SK-N-SH (cell line): ENCODE data around the gene TMSB10. TPM values are rescaled to one million over a fixed set of nuclear protein-coding genes. Genes with fewer than 3 reads are reported as not detected.

Experiments used
- CTCF ChIA-PET: fragments of 300-600, 350-600 bp; formaldehyde crosslinking; extraction: SDS; loops from one replicate; lab custom pipeline; 2021; lab: Yijun Ruan, JAX
- POLR2A ChIA-PET: fragments of 350-600 bp; sonication (Branson Sonifier 250); formaldehyde crosslinking; extraction: SDS; loops from one replicate; lab custom pipeline; 2020; ENCODE audit warnings: antibody characterized with exemption, inconsistent platforms; lab: Yijun Ruan, JAX
- DNase-seq: peaks from one replicate; pipeline ENCODE4 v3.0.0; 2012
- H2AFZ ChIP-seq: fragments of 200-600 bp; sonication (generic); 2 replicates; pipeline ENCODE4 v1.8.1; 2016; ENCODE audit warnings: antibody characterized with exemption, mild to moderate bottlenecking, low read depth
- H3F3A ChIP-seq: fragments of 200-600 bp; sonication (generic); replicated peaks from 2 replicates; pipeline ENCODE3; 2016; ENCODE audit warnings: antibody characterized with exemption, mild to moderate bottlenecking; ENCODE audit not compliant: insufficient read depth
- H3K27ac ChIP-seq, 2 experiments: fragments of 200-500 bp in 1 of 2; fragments of 200-600 bp in 1 of 2; sonication (Bioruptor generic) in 1 of 2; sonication (generic), shearing (Covaris generic) in 1 of 2; 2 replicates each; pipeline versions ENCODE4 v1.5.1 to v1.6.1; 2014 to 2016; ENCODE audit warnings: low read depth in 2 of 2, inconsistent platforms in 1 of 2, low read length in 1 of 2, mild to moderate bottlenecking in 1 of 2, mixed read lengths in 1 of 2
- H3K27me3 ChIP-seq: fragments of 200-600 bp; sonication (generic), shearing (Covaris generic); 2 replicates; pipeline ENCODE4 v1.6.1; 2016; ENCODE audit warnings: mixed run types; ENCODE audit not compliant: insufficient read depth
- H3K36me3 ChIP-seq, 2 experiments: fragments of 200-500 bp in 1 of 2; fragments of 200-600 bp in 1 of 2; sonication (Bioruptor generic) in 1 of 2; sonication (generic) in 1 of 2; replicated peaks in 1 of 2; 2 replicates each; pipeline versions ENCODE3 to v1.5.1; 2014 to 2016; ENCODE audit warnings: low read length in 1 of 2, mild to moderate bottlenecking in 1 of 2; ENCODE audit not compliant: insufficient read depth in 2 of 2, control insufficient read depth in 1 of 2
- H3K4me1 ChIP-seq, 2 experiments: fragments of 200-500 bp in 1 of 2; fragments of 200-600 bp in 1 of 2; sonication (Bioruptor generic) in 1 of 2; sonication (generic), shearing (Covaris generic) in 1 of 2; 2 replicates each; pipeline versions ENCODE4 v1.5.1 to v1.6.1; 2014 to 2016; ENCODE audit warnings: low read depth in 1 of 2, low read length in 1 of 2, mixed run types in 1 of 2; ENCODE audit not compliant: insufficient read depth in 2 of 2, control insufficient read depth in 1 of 2
- H3K4me2 ChIP-seq: fragments of 200-600 bp; sonication (generic), shearing (Covaris generic); 2 replicates; pipeline ENCODE4 v1.6.1; 2017; ENCODE audit warnings: mixed run types
- H3K4me3 ChIP-seq, 2 experiments: fragments of 200-500 bp in 1 of 2; fragments of 200-600 bp in 1 of 2; sonication (Bioruptor generic) in 1 of 2; sonication (generic), shearing (Covaris generic) in 1 of 2; 2 replicates each; pipeline versions ENCODE4 v1.5.1 to v1.8.1; 2014 to 2016; ENCODE audit warnings: low read depth in 2 of 2, inconsistent platforms in 1 of 2, low read length in 1 of 2, mild to moderate bottlenecking in 1 of 2, mixed read lengths in 1 of 2, moderate library complexity in 1 of 2
- H3K79me2 ChIP-seq: fragments of 200-600 bp; sonication (generic); 2 replicates; pipeline ENCODE4 v1.8.1; 2017; ENCODE audit warnings: mild to moderate bottlenecking; ENCODE audit not compliant: insufficient read depth
- H3K9ac ChIP-seq: fragments of 200-600 bp; sonication (generic); 2 replicates; pipeline ENCODE4 v1.6.1; 2017; ENCODE audit warnings: mixed run types
- H3K9me2 ChIP-seq: fragments of 200-600 bp; sonication (generic); 2 replicates; pipeline ENCODE4 v1.6.1; 2017; ENCODE audit warnings: mixed run types
- H3K9me3 ChIP-seq: fragments of 200-600 bp; sonication (generic); 2 replicates; pipeline ENCODE4 v1.6.1; 2017; ENCODE audit warnings: mixed run types, mild to moderate bottlenecking, moderate library complexity
- H4K20me1 ChIP-seq: fragments of 200-600 bp; sonication (generic); 2 replicates; pipeline ENCODE4 v1.6.1; 2017; ENCODE audit warnings: mild to moderate bottlenecking, mixed run types; ENCODE audit not compliant: insufficient read depth
- ELF1 ChIP-seq: IDR thresholded peaks from 2 replicates; pipeline ENCODE4 v1.4.0; 2012
- FOXJ3 ChIP-seq: sonication (generic); formaldehyde crosslinking; IDR thresholded peaks from 2 replicates; pipeline ENCODE4 v1.5.1; 2020; ENCODE audit warnings: mild to moderate bottlenecking, missing genetic modification reagents
- GABPA ChIP-seq: IDR thresholded peaks from 2 replicates; pipeline ENCODE4 v1.4.0; 2012; ENCODE audit warnings: low read depth, mild to moderate bottlenecking
- GATA2 ChIP-seq: sonication (generic); formaldehyde crosslinking; IDR thresholded peaks from 2 replicates; pipeline ENCODE4 v1.5.0; 2020; ENCODE audit warnings: mild to moderate bottlenecking, missing genetic modification reagents
- IRF3 ChIP-seq: fragments of 150-350 bp; IDR thresholded peaks from 2 replicates; pipeline ENCODE4 v1.6.1; 2016; ENCODE audit warnings: mild to moderate bottlenecking, low read depth, low read length
- NFIC ChIP-seq: IDR thresholded peaks from 2 replicates; pipeline ENCODE4 v1.4.0; 2012; ENCODE audit warnings: borderline replicate concordance
- PBX3 ChIP-seq: IDR thresholded peaks from 2 replicates; pipeline ENCODE4; 2012
- POLR2AphosphoS5 ChIP-seq: IDR thresholded peaks from 2 replicates; pipeline ENCODE4 v1.6.1; 2012; ENCODE audit warnings: low read depth, low read length
- RCOR1 ChIP-seq: fragments of 150-350 bp; IDR thresholded peaks from 2 replicates; pipeline ENCODE4 v1.6.1; 2017; ENCODE audit warnings: antibody characterized with exemption, low read length
- RFX5 ChIP-seq: IDR thresholded peaks from 2 replicates; pipeline ENCODE4 v1.6.1; 2012; ENCODE audit warnings: mild to moderate bottlenecking, improper control_type of control experiment, low read length
- SIN3A ChIP-seq: IDR thresholded peaks from 2 replicates; pipeline ENCODE4 v1.6.1; 2012; ENCODE audit warnings: low read depth, mild to moderate bottlenecking, low read length, moderate library complexity, borderline replicate concordance
- TCF12 ChIP-seq: IDR thresholded peaks from 2 replicates; pipeline ENCODE4 v1.4.0; 2012
- TEAD4 ChIP-seq: IDR thresholded peaks from 2 replicates; pipeline ENCODE4 v1.4.0; 2012; ENCODE audit warnings: mild to moderate bottlenecking, borderline replicate concordance; ENCODE audit not compliant: insufficient read depth
- USF1 ChIP-seq: IDR thresholded peaks from 2 replicates; pipeline ENCODE4 v1.4.0; 2012; ENCODE audit warnings: low read depth, borderline replicate concordance
- USF2 ChIP-seq: fragments of 150-350 bp; IDR thresholded peaks from 2 replicates; pipeline ENCODE4 v1.6.1; 2017; ENCODE audit warnings: antibody characterized with exemption, low read length, low read depth, borderline replicate concordance
- ZBTB33 ChIP-seq: IDR thresholded peaks from 2 replicates; pipeline ENCODE4 v1.4.0; 2012; ENCODE audit warnings: low read depth, borderline replicate concordance
- WGBS: methylation state at CpG from one replicate; pipeline ENCODE4 v1.1.6; 2017; ENCODE audit warnings: low lambda C conversion rate; 5-methylcytosine and 5-hydroxymethylcytosine counted together
- polyA plus RNA-seq, 3 experiments: library from polyadenylated mRNA; depleted of rRNA; stranded (reverse); fragments of >200 nt; gene quantifications; 2 replicates each; pipeline ENCODE4 v1.2.3, GENCODE V29; 2012
- TF ChIP-seq, protein P1 (sequence below): IDR thresholded peaks from 2 replicates; pipeline ENCODE4 v1.6.1; 2012; ENCODE audit warnings: mild to moderate bottlenecking, low read depth, low read length, moderate library complexity

The TMSB10 gene
- polyA plus RNA-seq, 1 of the 3 experiments (the other 2 are of a cell fraction): 7,920 TPM

DNA sequence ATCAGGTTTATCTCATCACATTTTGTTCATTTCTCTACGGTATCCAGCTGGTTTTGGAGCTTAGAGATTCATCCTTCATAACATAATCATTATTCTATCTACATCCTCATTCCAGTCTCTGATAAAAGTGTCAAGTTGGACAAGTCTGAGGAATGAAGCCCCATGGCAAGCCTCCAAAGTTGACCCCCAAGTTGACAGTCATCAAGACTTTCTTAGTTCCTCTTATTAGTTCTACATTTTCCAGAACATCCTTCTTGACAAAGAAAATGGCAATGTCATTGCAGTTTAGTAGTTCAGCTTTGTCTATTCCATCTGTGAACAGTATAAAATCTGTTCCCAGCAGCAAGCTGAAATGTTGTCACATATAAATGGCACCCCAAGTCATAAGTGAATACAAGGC, 4.5 kb upstream of the TMSB10 start:
- 94% methylated on average over 1 of the region's 1 CpG for WGBS
- H3K4me2 ChIP-seq: no peak overlapping the region
- H3K79me2 ChIP-seq: peaks cover 6% of the 10 kb centered on the region
- no peak for DNase-seq
- no peaks in the 10 kb centered on the region for H3K27me3 ChIP-seq
- ChIA-PET POLR2A (no interaction called here), CTCF (interaction anchor here (1.5 to 2.3 kb wide), 2 partner anchors 19 to 25 kb away, joined by 4 to 13 read pairs; no protein-coding TSS in a partner anchor)
- no peak for TF ChIP-seq RFX5
- no peak for TF ChIP-seq SIN3A
- no peak for TF ChIP-seq RCOR1
- no peak for TF ChIP-seq ELF1
- no peak for TF ChIP-seq PBX3
- TF ChIP-seq ZBTB33: no peak
- no peak for TF ChIP-seq POLR2AphosphoS5
- no peak for TF ChIP-seq TEAD4
- TF ChIP-seq, all 33 proteins: peak for 0
- peaks cover 0 to 30% of the 10 kb centered on the region in 2 experiments; a peak in 3 of 4 replicates for H3K4me1 ChIP-seq
- no peak overlapping the region for H2AFZ ChIP-seq
- peaks cover 38% of the 10 kb centered on the region for H3F3A ChIP-seq
- H3K9ac ChIP-seq: no peak overlapping the region
- no peak overlapping the region for H3K4me3 ChIP-seq
- no peaks in the 10 kb centered on the region for H4K20me1 ChIP-seq
- peaks cover 0 to 1% of the 10 kb centered on the region in 2 experiments for H3K36me3 ChIP-seq
- no peaks in the 10 kb centered on the region for H3K9me3 ChIP-seq
- no peaks in the 10 kb centered on the region for H3K9me2 ChIP-seq
- H3K27ac ChIP-seq: no peak overlapping the region

- no peaks in the 10 kb centered on the region for H3K9me3 ChIP-seq
- ChIA-PET CTCF (interaction anchor here (1.5 to 2.3 kb wide), 2 partner anchors 19 to 24 kb away, joined by 4 to 13 read pairs; no protein-coding TSS in a partner anchor), POLR2A (no interaction called here)
- no peak overlapping the region for H3K4me2 ChIP-seq
- H3K9ac ChIP-seq: no peak overlapping the region
- peaks cover 0 to 27% of the 10 kb centered on the region in 2 experiments; a peak in 3 of 4 replicates for H3K4me1 ChIP-seq
- peaks cover 6% of the 10 kb centered on the region for H4K20me1 ChIP-seq
- no peak overlapping the region for H3K4me3 ChIP-seq
- H3K27ac ChIP-seq: no peak overlapping the region
- no peaks in the 10 kb centered on the region for H3K9me2 ChIP-seq
- no peak for DNase-seq
- H2AFZ ChIP-seq: no peak overlapping the region
- H3F3A ChIP-seq: peaks cover 36% of the 10 kb centered on the region
- peaks cover 0 to 8% of the 10 kb centered on the region in 2 experiments for H3K36me3 ChIP-seq
- H3K79me2 ChIP-seq: peaks cover 12% of the 10 kb centered on the region
- 90% methylated on average over 2 of the region's 2 CpGs for WGBS
- no peaks in the 10 kb centered on the region for H3K27me3 ChIP-seq
- TF ChIP-seq, protein P1, sequence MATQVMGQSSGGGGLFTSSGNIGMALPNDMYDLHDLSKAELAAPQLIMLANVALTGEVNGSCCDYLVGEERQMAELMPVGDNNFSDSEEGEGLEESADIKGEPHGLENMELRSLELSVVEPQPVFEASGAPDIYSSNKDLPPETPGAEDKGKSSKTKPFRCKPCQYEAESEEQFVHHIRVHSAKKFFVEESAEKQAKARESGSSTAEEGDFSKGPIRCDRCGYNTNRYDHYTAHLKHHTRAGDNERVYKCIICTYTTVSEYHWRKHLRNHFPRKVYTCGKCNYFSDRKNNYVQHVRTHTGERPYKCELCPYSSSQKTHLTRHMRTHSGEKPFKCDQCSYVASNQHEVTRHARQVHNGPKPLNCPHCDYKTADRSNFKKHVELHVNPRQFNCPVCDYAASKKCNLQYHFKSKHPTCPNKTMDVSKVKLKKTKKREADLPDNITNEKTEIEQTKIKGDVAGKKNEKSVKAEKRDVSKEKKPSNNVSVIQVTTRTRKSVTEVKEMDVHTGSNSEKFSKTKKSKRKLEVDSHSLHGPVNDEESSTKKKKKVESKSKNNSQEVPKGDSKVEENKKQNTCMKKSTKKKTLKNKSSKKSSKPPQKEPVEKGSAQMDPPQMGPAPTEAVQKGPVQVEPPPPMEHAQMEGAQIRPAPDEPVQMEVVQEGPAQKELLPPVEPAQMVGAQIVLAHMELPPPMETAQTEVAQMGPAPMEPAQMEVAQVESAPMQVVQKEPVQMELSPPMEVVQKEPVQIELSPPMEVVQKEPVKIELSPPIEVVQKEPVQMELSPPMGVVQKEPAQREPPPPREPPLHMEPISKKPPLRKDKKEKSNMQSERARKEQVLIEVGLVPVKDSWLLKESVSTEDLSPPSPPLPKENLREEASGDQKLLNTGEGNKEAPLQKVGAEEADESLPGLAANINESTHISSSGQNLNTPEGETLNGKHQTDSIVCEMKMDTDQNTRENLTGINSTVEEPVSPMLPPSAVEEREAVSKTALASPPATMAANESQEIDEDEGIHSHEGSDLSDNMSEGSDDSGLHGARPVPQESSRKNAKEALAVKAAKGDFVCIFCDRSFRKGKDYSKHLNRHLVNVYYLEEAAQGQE: no peak
- no peak for TF ChIP-seq IRF3
- TF ChIP-seq TEAD4: no peak
- no peak for TF ChIP-seq GABPA
- no peak for TF ChIP-seq USF1
- no peak for TF ChIP-seq TCF12
- TF ChIP-seq USF2: no peak
- no peak for TF ChIP-seq FOXJ3 (CRISPR knock-in tag)
- no peak for TF ChIP-seq NFIC
- no peak for TF ChIP-seq GATA2 (CRISPR knock-in tag)
- TF ChIP-seq SIN3A: no peak
- TF ChIP-seq ELF1: no peak
These were observed 3.8 kb upstream of the TMSB10 start for GRCh38 chr2:84901593-84902120.
